AML-193 (cell line): ENCODE measurements around the gene WFDC5.

Source experiments
- DNase-seq, 2 experiments: peaks; one replicate each; lab custom pipeline; 2025; lab: John Stamatoyannopoulos, UW

Gene WFDC5

GRCh38 chr20:45115386-45115774 is 406 bp upstream of the WFDC5 start:
- DNase-seq: no peak

- DNase-seq: no peak
Measured at GRCh38 chr20:45113865-45114264, 1.1 kb downstream of the WFDC5 start.

GRCh38 chr20:45112754-45113153 is 2.2 kb downstream of the WFDC5 start:
- no peak for DNase-seq

- peak; percentile 6 to 8 for DNase-seq
Measured at GRCh38 chr20:45111799-45112471, 3.0 kb downstream of the WFDC5 start.

GRCh38 chr20:45111285-45111684 is 3.7 kb downstream of the WFDC5 start:
- no peak for DNase-seq

GRCh38 chr20:45110301-45110700 is 4.7 kb downstream of the WFDC5 start:
- DNase-seq: no peak

- no peak for DNase-seq
Measured at GRCh38 chr20:45109634-45110033, 5.3 kb downstream of the WFDC5 start.

- DNase-seq: no peak
Measured at GRCh38 chr20:45105317-45105716, 9.7 kb downstream of the WFDC5 start.

GRCh38 chr20:45104786-45105185 is 10.2 kb downstream of the WFDC5 start:
- DNase-seq: no peak

GRCh38 chr20:45103072-45103471 is 11.9 kb downstream of the WFDC5 start:
- DNase-seq: no peak

- no peak for DNase-seq
Measured at GRCh38 chr20:45101333-45101850, 13.6 kb downstream of the WFDC5 start.

GRCh38 chr20:45100563-45101245 is 14.3 kb downstream of the WFDC5 start, which contains the start of gene KCNS1:
Gene KCNS1, minus strand, starts transcription at chr20:45101127. Its CDS starts 1,891 bp downstream, at chr20:45099236.
- no peak for DNase-seq

GRCh38 chr20:45098103-45098773 is 16.7 kb downstream of the WFDC5 start:
- no peak for DNase-seq

- DNase-seq: no peak
Measured at GRCh38 chr20:45097485-45098102, 17.4 kb downstream of the WFDC5 start.

- DNase-seq: no peak
Measured at GRCh38 chr20:45096781-45097180, 18.2 kb downstream of the WFDC5 start.

GRCh38 chr20:45095805-45096238 is 19.2 kb downstream of the WFDC5 start:
- peak; percentile 50 to 62 for DNase-seq

- DNase-seq: no peak
Measured at GRCh38 chr20:45094864-45095574, 20.0 kb downstream of the WFDC5 start.

- DNase-seq: no peak
Measured at GRCh38 chr20:45094201-45094600, 20.8 kb downstream of the WFDC5 start.

- no peak for DNase-seq
Measured at GRCh38 chr20:45092898-45093297, 22.1 kb downstream of the WFDC5 start.

GRCh38 chr20:45091366-45091765 is 23.6 kb downstream of the WFDC5 start:
- no peak for DNase-seq

- no peak for DNase-seq
Measured at GRCh38 chr20:45090481-45090880, 24.5 kb downstream of the WFDC5 start.

GRCh38 chr20:45088247-45088646 is 26.7 kb downstream of the WFDC5 start:
- no peak for DNase-seq
